Measurements from ENCODE around the gene CD19. TPM values are rescaled to one million over a fixed set of nuclear protein-coding genes. Genes with fewer than 3 reads are reported as not detected.
A peak's percentile ranks its signal among the peaks of the same experiment; 100 is the strongest.

CD19 gene
- total and polyA plus RNA-seq, 10 of the 15 experiments (the other 5 are each of a cell fraction or from before 2014, with no cell fraction given): 1.2 to 125 (median 77.2) TPM

DNA sequence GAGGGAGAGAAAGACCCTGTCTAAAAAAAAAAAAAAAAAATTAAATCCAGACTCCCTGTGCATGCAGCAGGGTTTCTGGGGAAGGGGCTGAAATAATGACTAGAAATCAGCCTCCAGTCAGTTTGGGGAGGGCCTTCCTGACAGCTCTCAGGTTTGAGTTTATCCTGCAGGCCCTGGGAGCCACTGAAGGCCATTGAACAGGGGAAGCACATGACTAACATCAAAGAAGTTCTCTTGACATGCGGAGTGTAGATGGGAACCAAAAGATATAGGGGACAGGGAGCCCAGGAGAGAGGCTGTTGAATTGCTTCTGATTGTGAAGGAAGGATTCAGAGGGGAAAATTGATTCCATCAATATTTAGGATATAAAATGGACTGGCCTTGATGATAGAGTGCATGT is 4.0 kb upstream of the CD19 start (continued):
- TF ChIP-seq, protein P1, sequence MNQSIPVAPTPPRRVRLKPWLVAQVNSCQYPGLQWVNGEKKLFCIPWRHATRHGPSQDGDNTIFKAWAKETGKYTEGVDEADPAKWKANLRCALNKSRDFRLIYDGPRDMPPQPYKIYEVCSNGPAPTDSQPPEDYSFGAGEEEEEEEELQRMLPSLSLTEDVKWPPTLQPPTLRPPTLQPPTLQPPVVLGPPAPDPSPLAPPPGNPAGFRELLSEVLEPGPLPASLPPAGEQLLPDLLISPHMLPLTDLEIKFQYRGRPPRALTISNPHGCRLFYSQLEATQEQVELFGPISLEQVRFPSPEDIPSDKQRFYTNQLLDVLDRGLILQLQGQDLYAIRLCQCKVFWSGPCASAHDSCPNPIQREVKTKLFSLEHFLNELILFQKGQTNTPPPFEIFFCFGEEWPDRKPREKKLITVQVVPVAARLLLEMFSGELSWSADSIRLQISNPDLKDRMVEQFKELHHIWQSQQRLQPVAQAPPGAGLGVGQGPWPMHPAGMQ (IDR thresholded peaks at IDR 0.05; ENCODE audit: borderline replicate concordance): no peak
- no peak for TF ChIP-seq FOXM1 (IDR thresholded peaks at IDR 0.05; ENCODE audit: low read depth, low read length)

DNA sequence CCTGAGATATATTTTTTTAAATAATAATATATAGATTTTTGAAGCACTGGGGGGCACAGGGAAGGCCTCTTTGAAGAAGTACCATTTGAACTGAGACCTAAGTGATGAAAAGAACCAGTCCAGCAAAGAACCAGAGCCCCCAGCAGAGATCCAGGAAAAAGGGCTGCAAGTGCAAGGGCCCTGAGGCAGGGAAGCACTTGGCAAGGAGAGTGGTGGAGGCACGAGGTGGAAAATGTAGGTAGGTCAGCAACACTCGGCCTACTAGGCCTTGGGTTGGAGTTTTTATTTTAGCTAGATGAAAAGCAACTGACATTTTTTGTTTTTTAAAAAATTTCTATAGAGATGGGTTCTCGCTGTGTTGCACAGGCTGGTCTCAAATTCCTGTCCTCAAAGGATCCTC is 1.6 kb upstream of the CD19 start:
- WGBS (ENCODE audit: insufficient coverage, insufficient replicate concordance, low lambda C conversion rate, missing lambda C conversion rate): 39% methylated on average over 3 of the region's 3 CpGs
- peak overlapping the region; percentile 92 for H3K27ac ChIP-seq (ENCODE audit: control insufficient read depth, insufficient read depth)

More for the DNA sequence above, 1.6 kb upstream of the CD19 start:
- no peak overlapping the region for H3K4me3 ChIP-seq
- ChIA-PET POLR2A (no interaction called here), SMC1A (ENCODE audit: uncharacterized antibody, unreplicated experiment) (interaction anchor here (1.9 to 4.2 kb wide), 2 partner anchors 14 to 66 kb away, joined by 4 to 52 read pairs; no protein-coding TSS in a partner anchor), CTCF (interaction anchor here (7.2 kb wide), 1 partner anchor 14 kb away, joined by 136 read pairs; no protein-coding TSS in a partner anchor), RAD21 (ENCODE audit: unreplicated experiment) (interaction anchor here (1.5 to 4.5 kb wide), 3 partner anchors 14 to 20 kb away, joined by 4 to 46 read pairs (median 5); partner anchors contain the start of gene NFATC2IP)
- FAIRE-seq: no peak
- H3K9ac ChIP-seq (ENCODE audit: control insufficient read depth, insufficient read depth, low read length): no peak overlapping the region
- BruUV-seq (replicated peaks): TSS peak; percentile 68
- no peak overlapping the region for H3K4me2 ChIP-seq (ENCODE audit: control insufficient read depth, insufficient read depth)
- 0 out of 4 replicates have a peak, but pooled peaks cover 0 to 3% of the 10 kb centered on the region in 2 experiments for H3K36me3 ChIP-seq (ENCODE audit: control insufficient read depth in 2 of 2, insufficient read depth in 2 of 2, low read length in 1 of 2)
- H4K20me1 ChIP-seq (ENCODE audit: control insufficient read depth, insufficient read depth): no peaks in the 10 kb centered on the region
- H3K4me1 ChIP-seq (ENCODE audit: control insufficient read depth, insufficient read depth, low read length): peaks cover 16% of the 10 kb centered on the region
- TF ChIP-seq JUNB (IDR thresholded peaks at IDR 0.05): no peak
- TF ChIP-seq SIN3A (IDR thresholded peaks at IDR 0.05; ENCODE audit: low read depth, low read length): no peak
- TF ChIP-seq, protein P2, sequence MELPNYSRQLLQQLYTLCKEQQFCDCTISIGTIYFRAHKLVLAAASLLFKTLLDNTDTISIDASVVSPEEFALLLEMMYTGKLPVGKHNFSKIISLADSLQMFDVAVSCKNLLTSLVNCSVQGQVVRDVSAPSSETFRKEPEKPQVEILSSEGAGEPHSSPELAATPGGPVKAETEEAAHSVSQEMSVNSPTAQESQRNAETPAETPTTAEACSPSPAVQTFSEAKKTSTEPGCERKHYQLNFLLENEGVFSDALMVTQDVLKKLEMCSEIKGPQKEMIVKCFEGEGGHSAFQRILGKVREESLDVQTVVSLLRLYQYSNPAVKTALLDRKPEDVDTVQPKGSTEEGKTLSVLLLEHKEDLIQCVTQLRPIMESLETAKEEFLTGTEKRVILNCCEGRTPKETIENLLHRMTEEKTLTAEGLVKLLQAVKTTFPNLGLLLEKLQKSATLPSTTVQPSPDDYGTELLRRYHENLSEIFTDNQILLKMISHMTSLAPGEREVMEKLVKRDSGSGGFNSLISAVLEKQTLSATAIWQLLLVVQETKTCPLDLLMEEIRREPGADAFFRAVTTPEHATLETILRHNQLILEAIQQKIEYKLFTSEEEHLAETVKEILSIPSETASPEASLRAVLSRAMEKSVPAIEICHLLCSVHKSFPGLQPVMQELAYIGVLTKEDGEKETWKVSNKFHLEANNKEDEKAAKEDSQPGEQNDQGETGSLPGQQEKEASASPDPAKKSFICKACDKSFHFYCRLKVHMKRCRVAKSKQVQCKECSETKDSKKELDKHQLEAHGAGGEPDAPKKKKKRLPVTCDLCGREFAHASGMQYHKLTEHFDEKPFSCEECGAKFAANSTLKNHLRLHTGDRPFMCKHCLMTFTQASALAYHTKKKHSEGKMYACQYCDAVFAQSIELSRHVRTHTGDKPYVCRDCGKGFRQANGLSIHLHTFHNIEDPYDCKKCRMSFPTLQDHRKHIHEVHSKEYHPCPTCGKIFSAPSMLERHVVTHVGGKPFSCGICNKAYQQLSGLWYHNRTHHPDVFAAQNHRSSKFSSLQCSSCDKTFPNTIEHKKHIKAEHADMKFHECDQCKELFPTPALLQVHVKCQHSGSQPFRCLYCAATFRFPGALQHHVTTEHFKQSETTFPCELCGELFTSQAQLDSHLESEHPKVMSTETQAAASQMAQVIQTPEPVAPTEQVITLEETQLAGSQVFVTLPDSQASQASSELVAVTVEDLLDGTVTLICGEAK (IDR thresholded peaks at IDR 0.05; ENCODE audit: borderline replicate concordance): no peak
- no peak for TF ChIP-seq CHD2 (IDR thresholded peaks at IDR 0.05; ENCODE audit: borderline replicate concordance, low read depth, low read length)
- TF ChIP-seq, protein P3, sequence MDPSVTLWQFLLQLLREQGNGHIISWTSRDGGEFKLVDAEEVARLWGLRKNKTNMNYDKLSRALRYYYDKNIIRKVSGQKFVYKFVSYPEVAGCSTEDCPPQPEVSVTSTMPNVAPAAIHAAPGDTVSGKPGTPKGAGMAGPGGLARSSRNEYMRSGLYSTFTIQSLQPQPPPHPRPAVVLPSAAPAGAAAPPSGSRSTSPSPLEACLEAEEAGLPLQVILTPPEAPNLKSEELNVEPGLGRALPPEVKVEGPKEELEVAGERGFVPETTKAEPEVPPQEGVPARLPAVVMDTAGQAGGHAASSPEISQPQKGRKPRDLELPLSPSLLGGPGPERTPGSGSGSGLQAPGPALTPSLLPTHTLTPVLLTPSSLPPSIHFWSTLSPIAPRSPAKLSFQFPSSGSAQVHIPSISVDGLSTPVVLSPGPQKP (IDR thresholded peaks at IDR 0.05; ENCODE audit: low read depth, low read length): no peak
- TF ChIP-seq, protein P4, sequence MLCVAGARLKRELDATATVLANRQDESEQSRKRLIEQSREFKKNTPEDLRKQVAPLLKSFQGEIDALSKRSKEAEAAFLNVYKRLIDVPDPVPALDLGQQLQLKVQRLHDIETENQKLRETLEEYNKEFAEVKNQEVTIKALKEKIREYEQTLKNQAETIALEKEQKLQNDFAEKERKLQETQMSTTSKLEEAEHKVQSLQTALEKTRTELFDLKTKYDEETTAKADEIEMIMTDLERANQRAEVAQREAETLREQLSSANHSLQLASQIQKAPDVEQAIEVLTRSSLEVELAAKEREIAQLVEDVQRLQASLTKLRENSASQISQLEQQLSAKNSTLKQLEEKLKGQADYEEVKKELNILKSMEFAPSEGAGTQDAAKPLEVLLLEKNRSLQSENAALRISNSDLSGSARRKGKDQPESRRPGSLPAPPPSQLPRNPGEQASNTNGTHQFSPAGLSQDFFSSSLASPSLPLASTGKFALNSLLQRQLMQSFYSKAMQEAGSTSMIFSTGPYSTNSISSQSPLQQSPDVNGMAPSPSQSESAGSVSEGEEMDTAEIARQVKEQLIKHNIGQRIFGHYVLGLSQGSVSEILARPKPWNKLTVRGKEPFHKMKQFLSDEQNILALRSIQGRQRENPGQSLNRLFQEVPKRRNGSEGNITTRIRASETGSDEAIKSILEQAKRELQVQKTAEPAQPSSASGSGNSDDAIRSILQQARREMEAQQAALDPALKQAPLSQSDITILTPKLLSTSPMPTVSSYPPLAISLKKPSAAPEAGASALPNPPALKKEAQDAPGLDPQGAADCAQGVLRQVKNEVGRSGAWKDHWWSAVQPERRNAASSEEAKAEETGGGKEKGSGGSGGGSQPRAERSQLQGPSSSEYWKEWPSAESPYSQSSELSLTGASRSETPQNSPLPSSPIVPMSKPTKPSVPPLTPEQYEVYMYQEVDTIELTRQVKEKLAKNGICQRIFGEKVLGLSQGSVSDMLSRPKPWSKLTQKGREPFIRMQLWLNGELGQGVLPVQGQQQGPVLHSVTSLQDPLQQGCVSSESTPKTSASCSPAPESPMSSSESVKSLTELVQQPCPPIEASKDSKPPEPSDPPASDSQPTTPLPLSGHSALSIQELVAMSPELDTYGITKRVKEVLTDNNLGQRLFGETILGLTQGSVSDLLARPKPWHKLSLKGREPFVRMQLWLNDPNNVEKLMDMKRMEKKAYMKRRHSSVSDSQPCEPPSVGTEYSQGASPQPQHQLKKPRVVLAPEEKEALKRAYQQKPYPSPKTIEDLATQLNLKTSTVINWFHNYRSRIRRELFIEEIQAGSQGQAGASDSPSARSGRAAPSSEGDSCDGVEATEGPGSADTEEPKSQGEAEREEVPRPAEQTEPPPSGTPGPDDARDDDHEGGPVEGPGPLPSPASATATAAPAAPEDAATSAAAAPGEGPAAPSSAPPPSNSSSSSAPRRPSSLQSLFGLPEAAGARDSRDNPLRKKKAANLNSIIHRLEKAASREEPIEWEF (IDR thresholded peaks at IDR 0.05; ENCODE audit: insufficient replicate concordance, low read depth, low read length): no peak
- no peak for TF ChIP-seq BCL11A (IDR thresholded peaks at IDR 0.05; ENCODE audit: low read depth, low read length)
- no peak for TF ChIP-seq HDAC6 (IDR thresholded peaks at IDR 0.05; ENCODE audit: unreplicated experiment)
- no peaks in the 10 kb centered on the region for H3K27me3 ChIP-seq (replicated peaks in 1 of 2; ENCODE audit: control insufficient read depth in 2 of 2, insufficient read depth in 2 of 2, low read length in 1 of 2)
- in situ Hi-C loops (cut with MboI): no loop called here
- H3K9me3 ChIP-seq (replicated peaks; ENCODE audit: control insufficient read depth, insufficient read depth, low read length): no peaks in the 10 kb centered on the region
- DNase-seq (ENCODE audit: low read depth, low spot score): no peak
- peaks cover 21% of the 10 kb centered on the region for H3K79me2 ChIP-seq (ENCODE audit: control insufficient read depth, insufficient read depth, low read length)
- intact Hi-C loops (cut with micrococcal nuclease; ENCODE audit: unreplicated experiment): loop anchor here (5.0 kb wide), 1 partner anchor 53 kb away; the partner anchor contains the start of gene ATP2A1
- ATAC-seq: no peak
- H2AFZ ChIP-seq (ENCODE audit: control insufficient read depth, low read depth, low read length): no peak overlapping the region; the same call in 1 of the 2 replicates

Data from GM12878 (cell line).